Gastrocnemius medialis (tissue), 4 donors: ENCODE data around the gene DENND4B. TPM values are rescaled to one million over a fixed set of nuclear protein-coding genes. Genes with fewer than 3 reads are reported as not detected.

Source experiments
- ATAC-seq, 2 donors: fragments of 150-250 bp; one replicate each; pipeline ENCODE4 v1.9.1; 2016
- DNase-seq, 2 donors: peaks; one replicate each; pipeline ENCODE4 v3.0.0-alpha.2; 2019
- H3K27ac ChIP-seq, 4 donors: fragments of 200-600 bp; sonication (generic); 1 replicate in 1 of 4; 2 replicates in 3 of 4; pipeline ENCODE4 v1.5.1; 2016 to 2018; ENCODE audit warnings: mild to moderate bottlenecking in 2 of 4, moderate library complexity in 1 of 4
- H3K27me3 ChIP-seq, 3 donors: fragments of 200-600 bp; sonication (generic) in 2 of 3; 1 replicate in 1 of 3; 2 replicates in 2 of 3; pipeline versions ENCODE4 v1.5.1 to v1.6.0; 2016 to 2019; ENCODE audit warnings: mild to moderate bottlenecking in 1 of 3, moderate library complexity in 1 of 3
- H3K36me3 ChIP-seq, 2 donors: fragments of 200-600 bp; sonication (generic) in 1 of 2; one replicate each; pipeline ENCODE4 v1.5.1; 2017 to 2018
- H3K4me1 ChIP-seq, 2 donors: fragments of 200-600 bp; sonication (generic) in 1 of 2; one replicate each; pipeline ENCODE4 v1.5.1; 2016 to 2017; ENCODE audit warnings: mild to moderate bottlenecking in 2 of 2
- H3K4me3 ChIP-seq, 4 donors: fragments of 200-600 bp; sonication (generic) in 3 of 4; 1 replicate in 1 of 4; 2 replicates in 3 of 4; pipeline ENCODE4 v1.5.1; 2016 to 2019; ENCODE audit warnings: mild to moderate bottlenecking in 2 of 4
- H3K9me3 ChIP-seq, 3 donors: fragments of 200-600 bp; sonication (generic) in 2 of 3; 1 replicate in 1 of 3; 2 replicates in 2 of 3; pipeline ENCODE4 v1.5.1; 2016 to 2019
- CTCF ChIP-seq, 5 experiments: fragments of 450-650 bp in 3 of 5; fragments of 200-600 bp in 2 of 5; sonication (generic) in 2 of 5; IDR thresholded peaks in 4 of 5; conservative IDR thresholded peaks in 1 of 5; 1 replicate in 4 of 5; 2 replicates in 1 of 5; pipeline ENCODE4 v1.5.1; 2016 to 2019; ENCODE audit warnings: antibody characterized with exemption in 5 of 5, mild to moderate bottlenecking in 3 of 5, moderate library complexity in 3 of 5
- POLR2A ChIP-seq, 2 donors: fragments of 450-650 bp; IDR thresholded peaks; one replicate each; pipeline ENCODE4 v1.6.1; 2017; ENCODE audit warnings: antibody characterized with exemption in 2 of 2, mild to moderate bottlenecking in 2 of 2, moderate library complexity in 2 of 2
- in situ Hi-C, 4 donors: fragments of 200-750 bp; cut with MboI; loops; one replicate each; pipeline versions ENCODE4 v1.15.0 to v1.8.0; 2017; ENCODE audit warnings: low sequenced_read_pairs in 4 of 4
- intact Hi-C: fragments of 100-400 bp; cut with DNase I; formaldehyde crosslinking; loops from one replicate; pipeline ENCODE4 v1.15.1; 2023; ENCODE audit warnings: low total_unique reads
- total RNA-seq, 4 donors: library from RNA; depleted of rRNA; stranded (reverse); fragments of >200 nt; gene quantifications; one replicate each; pipeline versions ENCODE4 v1.1.0 to v1.2.3, GENCODE V29; 2016

The DENND4B gene
- total RNA-seq, 4 donors from 2014 or later: 38.0 to 45.8 (median 40.1) TPM

- Histone ChIP-seq H3K36me3 (peaks cover 4 to 45% of the 10 kb centered on the region in 2 donors), H3K9me3 (no peaks in the 10 kb centered on the region), H3K4me3 (no peak overlapping the region), H3K4me1 (peaks cover 14 to 30% of the 10 kb centered on the region in 2 donors), H3K27me3 (no peaks in the 10 kb centered on the region), H3K27ac (no peak overlapping the region)
- intact Hi-C loops: no loop called here
- no peak for DNase-seq
- no peak for ATAC-seq
- in situ Hi-C loops: loop anchor here in 1 of 4 donors (10.0 kb wide), 1 partner anchor 147 kb away; no protein-coding TSS in a partner anchor
- no peak for TF ChIP-seq POLR2A (IDR thresholded peaks at IDR 0.05)
- no peak for TF ChIP-seq CTCF (IDR thresholded peaks at IDR 0.05 in 4 of 5, conservative IDR thresholded peaks at IDR 0.05 in 1 of 5)
Measured at GRCh38 chr1:153941826-153942725, 4.4 kb downstream of the DENND4B start.

DNA sequence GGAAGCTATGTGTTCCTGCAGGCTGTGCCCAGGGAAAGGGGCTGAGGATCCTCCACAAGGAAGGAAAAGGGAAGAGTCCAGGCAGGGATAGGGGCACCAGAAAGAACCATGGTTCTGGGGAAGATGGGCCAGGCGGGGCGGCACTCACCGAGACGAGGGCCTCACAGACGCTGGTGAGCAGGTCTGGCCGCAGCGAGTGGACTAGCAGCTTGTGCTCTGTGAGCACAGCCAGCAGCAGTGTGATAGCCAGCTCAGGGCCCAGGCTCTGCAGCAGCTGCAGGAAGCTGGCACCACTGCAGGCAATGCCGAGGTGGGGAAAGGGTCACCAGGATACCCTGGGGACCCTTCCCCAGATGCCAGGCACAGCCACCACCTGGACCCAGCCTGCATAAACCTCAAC is 5.8 kb downstream of the DENND4B start:
- Histone ChIP-seq H3K4me1 (peaks cover 9 to 26% of the 10 kb centered on the region in 2 donors), H3K36me3 (peaks cover 4 to 58% of the 10 kb centered on the region in 2 donors), H3K27ac (no peak overlapping the region), H3K27me3 (no peaks in the 10 kb centered on the region), H3K4me3 (no peak overlapping the region), H3K9me3 (no peaks in the 10 kb centered on the region)
- in situ Hi-C loops (loop anchor here in 1 of 4 donors (10.0 kb wide), 1 partner anchor 146 kb away; no protein-coding TSS in a partner anchor), intact Hi-C loops (no loop called here)
- TF ChIP-seq POLR2A (IDR thresholded peaks at IDR 0.05) (no peak), CTCF (IDR thresholded peaks at IDR 0.05 in 4 of 5, conservative IDR thresholded peaks at IDR 0.05 in 1 of 5) (no peak)
- ATAC-seq: no peak
- DNase-seq: no peak

DNA sequence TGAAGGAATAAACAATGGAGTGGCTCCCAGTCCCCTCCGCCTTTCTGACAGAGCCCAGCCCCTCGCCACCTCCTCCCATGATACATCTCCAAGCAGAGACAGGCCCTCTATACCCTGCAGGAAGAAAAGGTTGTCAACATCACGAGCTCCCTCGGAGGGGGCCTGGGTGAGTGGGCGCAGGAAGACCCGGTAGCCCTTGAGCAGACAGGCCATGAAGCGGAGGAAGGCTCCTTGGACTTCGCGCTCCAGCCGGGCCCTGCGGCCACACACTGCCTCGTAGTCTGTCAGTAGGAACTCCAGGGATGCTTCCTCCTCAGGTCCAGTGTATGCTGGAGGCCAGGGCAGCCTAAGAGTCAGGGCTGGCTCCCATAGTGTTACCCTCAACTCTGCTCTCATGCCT is 7.0 kb downstream of the DENND4B start:
- peaks cover 4 to 71% of the 10 kb centered on the region in 2 donors for H3K36me3 ChIP-seq

DNA sequence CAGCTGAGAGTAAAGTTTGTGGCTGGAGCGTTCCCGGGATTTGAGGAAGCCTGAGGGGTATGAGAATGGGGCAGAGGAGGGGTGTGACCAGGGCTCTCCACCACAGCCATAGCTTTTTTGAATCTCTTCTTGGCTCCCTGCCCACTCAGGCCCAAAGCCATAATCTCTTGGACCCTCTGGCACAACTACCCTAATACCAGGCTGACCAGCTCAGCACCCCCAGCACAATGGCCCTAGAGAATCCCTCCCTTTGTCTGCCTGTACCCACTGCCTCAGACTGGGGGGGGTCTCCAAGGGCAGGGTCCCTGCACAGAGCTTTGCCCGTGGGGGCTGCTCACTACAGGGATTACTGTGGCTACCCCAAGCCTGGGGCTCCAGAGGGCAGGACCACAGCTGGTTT is 7.5 kb downstream of the DENND4B start:
- Histone ChIP-seq H3K9me3 (no peaks in the 10 kb centered on the region), H3K4me1 (peaks cover 0 to 10% of the 10 kb centered on the region in 2 donors), H3K4me3 (no peak overlapping the region), H3K27ac (no peak overlapping the region), H3K27me3 (no peaks in the 10 kb centered on the region), H3K36me3 (peaks cover 4 to 76% of the 10 kb centered on the region in 2 donors)
- no peak for TF ChIP-seq POLR2A (IDR thresholded peaks at IDR 0.05)
- no peak for TF ChIP-seq CTCF (IDR thresholded peaks at IDR 0.05 in 4 of 5, conservative IDR thresholded peaks at IDR 0.05 in 1 of 5)
- intact Hi-C loops (no loop called here), in situ Hi-C loops (no loop called here)
- DNase-seq (no peak), ATAC-seq (no peak)

More for the DNA sequence above, 7.0 kb downstream of the DENND4B start:
- DNase-seq (no peak), ATAC-seq (no peak)
- no peak for TF ChIP-seq POLR2A (IDR thresholded peaks at IDR 0.05)
- H3K9me3 ChIP-seq: no peaks in the 10 kb centered on the region
- no peak overlapping the region for H3K27ac ChIP-seq
- peaks cover 0 to 15% of the 10 kb centered on the region in 2 donors for H3K4me1 ChIP-seq
- no peak overlapping the region for H3K4me3 ChIP-seq
- intact Hi-C loops: no loop called here
- in situ Hi-C loops: no loop called here
- H3K27me3 ChIP-seq: no peaks in the 10 kb centered on the region

DNA sequence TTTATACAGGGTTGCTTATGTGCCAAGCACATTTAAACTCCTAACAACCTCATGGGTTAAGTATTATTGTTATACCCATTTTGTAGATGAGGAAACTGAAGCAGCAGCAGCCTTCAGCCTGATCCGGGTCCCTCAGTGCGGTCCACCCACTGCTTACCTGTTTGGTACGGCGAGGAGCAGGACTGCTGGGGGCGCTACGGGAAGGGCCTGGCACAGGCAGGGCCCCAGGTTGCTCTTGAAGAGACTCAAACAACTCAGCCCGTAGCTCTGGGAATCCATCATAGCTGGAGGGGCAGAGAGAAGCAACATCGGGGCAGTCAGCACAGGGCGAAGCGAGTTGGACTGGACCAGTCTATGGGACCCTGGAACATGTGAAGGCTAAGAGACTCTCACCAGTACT is 9.2 kb downstream of the DENND4B start:
- Histone ChIP-seq H3K9me3 (no peaks in the 10 kb centered on the region), H3K4me3 (no peak overlapping the region), H3K4me1 (no peaks in the 10 kb centered on the region), H3K27me3 (no peaks in the 10 kb centered on the region), H3K27ac (no peak overlapping the region), H3K36me3 (peaks cover 4 to 86% of the 10 kb centered on the region in 2 donors)
- TF ChIP-seq CTCF (IDR thresholded peaks at IDR 0.05 in 4 of 5, conservative IDR thresholded peaks at IDR 0.05 in 1 of 5) (no peak), POLR2A (IDR thresholded peaks at IDR 0.05) (no peak)
- intact Hi-C loops (no loop called here), in situ Hi-C loops (no loop called here)
- no peak for DNase-seq
- no peak for ATAC-seq
